ENCODE data around the gene IFI6. TPM values are rescaled to one million over a fixed set of nuclear protein-coding genes. Genes with fewer than 3 reads are reported as not detected.

The IFI6 gene
- total RNA-seq, 1 experiment from 2014 or later = 8.6 TPM

DNA sequence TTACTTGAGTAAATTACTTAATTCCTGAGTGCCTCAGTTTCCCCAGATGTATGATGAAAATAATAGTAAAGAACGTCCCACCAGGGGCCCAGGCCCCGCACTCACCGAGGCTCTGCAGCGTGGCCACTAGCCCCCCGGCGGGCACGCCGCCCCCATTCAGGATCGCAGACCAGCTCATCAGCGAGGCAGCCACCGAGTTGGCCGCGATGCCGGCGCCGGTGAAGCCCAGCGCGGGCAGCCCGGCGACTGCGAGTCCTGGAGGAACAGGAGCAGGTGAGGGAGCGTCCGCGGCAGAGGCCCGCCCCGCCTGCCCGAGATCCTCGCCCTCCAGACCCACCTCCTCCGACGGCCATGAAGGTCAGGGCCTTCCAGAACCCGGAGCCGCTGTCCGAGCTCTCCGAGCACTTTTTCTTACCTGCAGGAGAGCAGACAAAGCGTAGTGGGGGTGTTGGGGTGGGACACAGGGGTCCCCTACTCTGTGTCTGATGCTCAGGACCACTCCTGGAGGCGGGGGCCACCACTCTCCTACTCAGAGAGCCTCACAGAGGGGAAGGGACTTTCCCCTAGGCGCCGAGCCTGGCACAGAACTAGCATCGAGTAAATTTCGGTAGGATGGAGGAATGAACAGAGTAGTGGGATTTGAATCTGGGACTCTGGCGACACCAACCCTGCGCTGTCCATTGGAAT is 3.7 kb downstream of the IFI6 start:
- Histone ChIP-seq H3K9me2 (ENCODE audit: insufficient read depth) (no peaks in the 10 kb centered on the region), H2AFZ (no peak overlapping the region), H3K27me3 (ENCODE audit: insufficient read depth, low read depth) (no peaks in the 10 kb centered on the region), H3K79me2 (ENCODE audit: low read depth) (no peaks in the 10 kb centered on the region), H3K27ac (no peak overlapping the region), H3K4me3 (no peak overlapping the region), H3K9me3 (ENCODE audit: insufficient read depth, low read depth) (no peaks in the 10 kb centered on the region), H3K36me3 (ENCODE audit: low read depth) (no peaks in the 10 kb centered on the region), H3K4me2 (no peak overlapping the region), H3F3A (ENCODE audit: insufficient read depth, low read depth) (peaks cover 12% of the 10 kb centered on the region; the same call in 1 of the 2 replicates), H3K4me1 (replicated peaks; ENCODE audit: insufficient read depth) (peaks cover 4% of the 10 kb centered on the region; the same call in 1 of the 2 replicates), H4K20me1 (ENCODE audit: insufficient read depth) (no peaks in the 10 kb centered on the region)
- DNase-seq = no peak
- ChIA-PET POLR2A (ENCODE audit: unreplicated experiment) (no interaction called here), CTCF (no interaction called here)
- BruUV-seq (replicated peaks) = no TSS peak
- TF ChIP-seq CTCF (conservative IDR thresholded peaks at IDR 0.05) = no peak
- no peak for TF ChIP-seq EZH2 (IDR thresholded peaks at IDR 0.05; ENCODE audit: low read depth)
- intact Hi-C loops (cut with micrococcal nuclease; ENCODE audit: unreplicated experiment) = loop anchor here (10.0 kb wide), 1 partner anchor 307 kb away; no protein-coding TSS in a partner anchor

- 0 out of 2 replicates have a peak, but pooled peaks cover 7% of the 10 kb centered on the region for H3F3A ChIP-seq (ENCODE audit: insufficient read depth, low read depth)
- intact Hi-C loops (cut with micrococcal nuclease; ENCODE audit: unreplicated experiment) = loop anchor here (10.0 kb wide), 1 partner anchor 308 kb away; no protein-coding TSS in a partner anchor
- no peak overlapping the region for H3K4me2 ChIP-seq
- H3K27me3 ChIP-seq (ENCODE audit: insufficient read depth, low read depth) = no peaks in the 10 kb centered on the region
- POLR2A ChIA-PET (ENCODE audit: unreplicated experiment) = interaction anchor here (0.6 kb wide), 1 partner anchor 29 kb away, joined by 5 read pairs; no protein-coding TSS in a partner anchor
- CTCF ChIA-PET = interaction anchor here (0.7 kb wide), 1 partner anchor 54 kb away, joined by 4 read pairs; no protein-coding TSS in a partner anchor
- no peaks in the 10 kb centered on the region for H3K36me3 ChIP-seq (ENCODE audit: low read depth)
- H3K79me2 ChIP-seq (ENCODE audit: low read depth) = no peaks in the 10 kb centered on the region
- no peak for TF ChIP-seq CTCF (conservative IDR thresholded peaks at IDR 0.05)
- TF ChIP-seq EZH2 (IDR thresholded peaks at IDR 0.05; ENCODE audit: low read depth) = no peak
- H3K9me2 ChIP-seq (ENCODE audit: insufficient read depth) = no peaks in the 10 kb centered on the region
- no peaks in the 10 kb centered on the region; the same call in 1 of the 2 replicates for H3K4me1 ChIP-seq (replicated peaks; ENCODE audit: insufficient read depth)
- no peak overlapping the region for H2AFZ ChIP-seq
- no peaks in the 10 kb centered on the region for H4K20me1 ChIP-seq (ENCODE audit: insufficient read depth)
- no peak overlapping the region for H3K27ac ChIP-seq
- H3K9me3 ChIP-seq (ENCODE audit: insufficient read depth, low read depth) = no peaks in the 10 kb centered on the region
- no peak overlapping the region for H3K4me3 ChIP-seq
- DNase-seq = no peak
- no TSS peak for BruUV-seq (replicated peaks)
Measured at GRCh38 chr1:27666791-27667254, 5.2 kb downstream of the IFI6 start.

- no peaks in the 10 kb centered on the region for H3K4me1 ChIP-seq (replicated peaks; ENCODE audit: insufficient read depth)
- no peaks in the 10 kb centered on the region for H3K79me2 ChIP-seq (ENCODE audit: low read depth)
- TF ChIP-seq EZH2 (IDR thresholded peaks at IDR 0.05; ENCODE audit: low read depth) (no peak), CTCF (conservative IDR thresholded peaks at IDR 0.05) (no peak)
- POLR2A ChIA-PET (ENCODE audit: unreplicated experiment) = no interaction called here
- H4K20me1 ChIP-seq (ENCODE audit: insufficient read depth) = no peaks in the 10 kb centered on the region
- H3K9me3 ChIP-seq (ENCODE audit: insufficient read depth, low read depth) = no peaks in the 10 kb centered on the region
- no peaks in the 10 kb centered on the region for H3K27me3 ChIP-seq (ENCODE audit: insufficient read depth, low read depth)
- H3F3A ChIP-seq (ENCODE audit: insufficient read depth, low read depth) = 0 out of 2 replicates have a peak, but pooled peaks cover 7% of the 10 kb centered on the region
- H3K4me2 ChIP-seq = no peak overlapping the region
- H3K9me2 ChIP-seq (ENCODE audit: insufficient read depth) = no peaks in the 10 kb centered on the region
- no peak overlapping the region for H3K27ac ChIP-seq
- no TSS peak for BruUV-seq (replicated peaks)
- no peaks in the 10 kb centered on the region for H3K36me3 ChIP-seq (ENCODE audit: low read depth)
- no peak for DNase-seq
- CTCF ChIA-PET = interaction anchor here (0.7 kb wide), 1 partner anchor 54 kb away, joined by 4 read pairs; no protein-coding TSS in a partner anchor
- intact Hi-C loops (cut with micrococcal nuclease; ENCODE audit: unreplicated experiment) = loop anchor here (10.0 kb wide), 1 partner anchor 309 kb away; no protein-coding TSS in a partner anchor
- no peak overlapping the region for H2AFZ ChIP-seq
- no peak overlapping the region for H3K4me3 ChIP-seq
Measured at GRCh38 chr1:27666294-27666693, 5.7 kb downstream of the IFI6 start.

Data from PC-9 (cell line).